SK-N-SH (cell line): Measurements from ENCODE around the gene VGLL4. TPM values are rescaled to one million over a fixed set of nuclear protein-coding genes. Genes with fewer than 3 reads are reported as not detected.

Experiments
- CTCF ChIA-PET: fragments of 300-600, 350-600 bp; formaldehyde crosslinking; extraction: SDS; loops from one replicate; lab custom pipeline; 2021; lab: Yijun Ruan, JAX
- POLR2A ChIA-PET: fragments of 350-600 bp; sonication (Branson Sonifier 250); formaldehyde crosslinking; extraction: SDS; loops from one replicate; lab custom pipeline; 2020; ENCODE audit warnings: antibody characterized with exemption, inconsistent platforms; lab: Yijun Ruan, JAX
- DNase-seq: peaks from one replicate; pipeline ENCODE4 v3.0.0; 2012
- H2AFZ ChIP-seq: fragments of 200-600 bp; sonication (generic); 2 replicates; pipeline ENCODE4 v1.8.1; 2016; ENCODE audit warnings: antibody characterized with exemption, mild to moderate bottlenecking, low read depth
- H3F3A ChIP-seq: fragments of 200-600 bp; sonication (generic); replicated peaks from 2 replicates; pipeline ENCODE3; 2016; ENCODE audit warnings: antibody characterized with exemption, mild to moderate bottlenecking; ENCODE audit not compliant: insufficient read depth
- H3K27ac ChIP-seq, 2 experiments: fragments of 200-500 bp in 1 of 2; fragments of 200-600 bp in 1 of 2; sonication (Bioruptor generic) in 1 of 2; sonication (generic), shearing (Covaris generic) in 1 of 2; 2 replicates each; pipeline versions ENCODE4 v1.5.1 to v1.6.1; 2014 to 2016; ENCODE audit warnings: low read depth in 2 of 2, inconsistent platforms in 1 of 2, low read length in 1 of 2, mild to moderate bottlenecking in 1 of 2, mixed read lengths in 1 of 2
- H3K27me3 ChIP-seq: fragments of 200-600 bp; sonication (generic), shearing (Covaris generic); 2 replicates; pipeline ENCODE4 v1.6.1; 2016; ENCODE audit warnings: mixed run types; ENCODE audit not compliant: insufficient read depth
- H3K36me3 ChIP-seq, 2 experiments: fragments of 200-500 bp in 1 of 2; fragments of 200-600 bp in 1 of 2; sonication (Bioruptor generic) in 1 of 2; sonication (generic) in 1 of 2; replicated peaks in 1 of 2; 2 replicates each; pipeline versions ENCODE3 to v1.5.1; 2014 to 2016; ENCODE audit warnings: low read length in 1 of 2, mild to moderate bottlenecking in 1 of 2; ENCODE audit not compliant: insufficient read depth in 2 of 2, control insufficient read depth in 1 of 2
- H3K4me1 ChIP-seq, 2 experiments: fragments of 200-500 bp in 1 of 2; fragments of 200-600 bp in 1 of 2; sonication (Bioruptor generic) in 1 of 2; sonication (generic), shearing (Covaris generic) in 1 of 2; 2 replicates each; pipeline versions ENCODE4 v1.5.1 to v1.6.1; 2014 to 2016; ENCODE audit warnings: low read depth in 1 of 2, low read length in 1 of 2, mixed run types in 1 of 2; ENCODE audit not compliant: insufficient read depth in 2 of 2, control insufficient read depth in 1 of 2
- H3K4me2 ChIP-seq: fragments of 200-600 bp; sonication (generic), shearing (Covaris generic); 2 replicates; pipeline ENCODE4 v1.6.1; 2017; ENCODE audit warnings: mixed run types
- H3K4me3 ChIP-seq, 2 experiments: fragments of 200-500 bp in 1 of 2; fragments of 200-600 bp in 1 of 2; sonication (Bioruptor generic) in 1 of 2; sonication (generic), shearing (Covaris generic) in 1 of 2; 2 replicates each; pipeline versions ENCODE4 v1.5.1 to v1.8.1; 2014 to 2016; ENCODE audit warnings: low read depth in 2 of 2, inconsistent platforms in 1 of 2, low read length in 1 of 2, mild to moderate bottlenecking in 1 of 2, mixed read lengths in 1 of 2, moderate library complexity in 1 of 2
- H3K79me2 ChIP-seq: fragments of 200-600 bp; sonication (generic); 2 replicates; pipeline ENCODE4 v1.8.1; 2017; ENCODE audit warnings: mild to moderate bottlenecking; ENCODE audit not compliant: insufficient read depth
- H3K9ac ChIP-seq: fragments of 200-600 bp; sonication (generic); 2 replicates; pipeline ENCODE4 v1.6.1; 2017; ENCODE audit warnings: mixed run types
- H3K9me2 ChIP-seq: fragments of 200-600 bp; sonication (generic); 2 replicates; pipeline ENCODE4 v1.6.1; 2017; ENCODE audit warnings: mixed run types
- H3K9me3 ChIP-seq: fragments of 200-600 bp; sonication (generic); 2 replicates; pipeline ENCODE4 v1.6.1; 2017; ENCODE audit warnings: mixed run types, mild to moderate bottlenecking, moderate library complexity
- H4K20me1 ChIP-seq: fragments of 200-600 bp; sonication (generic); 2 replicates; pipeline ENCODE4 v1.6.1; 2017; ENCODE audit warnings: mild to moderate bottlenecking, mixed run types; ENCODE audit not compliant: insufficient read depth
- EZH2phosphoT487 ChIP-seq: fragments of 200-600 bp; sonication (generic); IDR thresholded peaks from 2 replicates; pipeline ENCODE4 v1.6.1; 2017; ENCODE audit warnings: low read depth, mixed run types, mild to moderate bottlenecking, antibody characterized with exemption, moderate library complexity, borderline replicate concordance
- FOSL2 ChIP-seq: IDR thresholded peaks from 2 replicates; pipeline ENCODE4 v1.4.0; 2012; ENCODE audit warnings: low read depth, mild to moderate bottlenecking, moderate library complexity, borderline replicate concordance
- FOXM1 ChIP-seq: IDR thresholded peaks from 2 replicates; pipeline ENCODE4 v1.4.0; 2012; ENCODE audit warnings: low read depth, mild to moderate bottlenecking
- IRF3 ChIP-seq: fragments of 150-350 bp; IDR thresholded peaks from 2 replicates; pipeline ENCODE4 v1.6.1; 2016; ENCODE audit warnings: mild to moderate bottlenecking, low read depth, low read length
- JUND ChIP-seq: IDR thresholded peaks from 2 replicates; pipeline ENCODE4 v1.4.0; 2012
- MAX ChIP-seq: IDR thresholded peaks from 2 replicates; pipeline ENCODE4 v1.4.0; 2012; ENCODE audit warnings: low read depth
- MEF2A ChIP-seq: IDR thresholded peaks from 2 replicates; pipeline ENCODE4 v1.4.0; 2012; ENCODE audit warnings: low read depth, borderline replicate concordance
- MXI1 ChIP-seq: IDR thresholded peaks from 2 replicates; pipeline ENCODE4 v1.6.1; 2012; ENCODE audit warnings: mild to moderate bottlenecking, low read depth, low read length, improper control_type of control experiment
- NFIC ChIP-seq: IDR thresholded peaks from 2 replicates; pipeline ENCODE4 v1.4.0; 2012; ENCODE audit warnings: borderline replicate concordance
- NRF1 ChIP-seq: IDR thresholded peaks from 2 replicates; pipeline ENCODE4 v1.6.1; 2012; ENCODE audit warnings: low read depth, mild to moderate bottlenecking, low read length
- RFX5 ChIP-seq: IDR thresholded peaks from 2 replicates; pipeline ENCODE4 v1.6.1; 2012; ENCODE audit warnings: mild to moderate bottlenecking, improper control_type of control experiment, low read length
- RXRA ChIP-seq: IDR thresholded peaks from 2 replicates; pipeline ENCODE4 v1.4.0; 2012; ENCODE audit warnings: low read depth, mild to moderate bottlenecking, borderline replicate concordance
- SIN3A ChIP-seq: IDR thresholded peaks from 2 replicates; pipeline ENCODE4 v1.6.1; 2012; ENCODE audit warnings: low read depth, mild to moderate bottlenecking, low read length, moderate library complexity, borderline replicate concordance
- SMC3 ChIP-seq: IDR thresholded peaks from 2 replicates; pipeline ENCODE4 v1.6.1; 2012; ENCODE audit warnings: low read depth, low read length, improper control_type of control experiment
- WGBS: methylation state at CpG from one replicate; pipeline ENCODE4 v1.1.6; 2017; ENCODE audit warnings: low lambda C conversion rate; 5-methylcytosine and 5-hydroxymethylcytosine counted together
- polyA plus RNA-seq, 3 experiments: library from polyadenylated mRNA; depleted of rRNA; stranded (reverse); fragments of >200 nt; gene quantifications; 2 replicates each; pipeline ENCODE4 v1.2.3, GENCODE V29; 2012
- TF ChIP-seq, protein P1 (sequence below): fragments of 150-350 bp; IDR thresholded peaks from 2 replicates; pipeline ENCODE4 v1.6.1; 2017; ENCODE audit warnings: antibody characterized with exemption, low read length, low read depth, borderline replicate concordance

The VGLL4 gene
- polyA plus RNA-seq, 1 of the 3 experiments (the other 2 are of a cell fraction) = 48.9 TPM

DNA sequence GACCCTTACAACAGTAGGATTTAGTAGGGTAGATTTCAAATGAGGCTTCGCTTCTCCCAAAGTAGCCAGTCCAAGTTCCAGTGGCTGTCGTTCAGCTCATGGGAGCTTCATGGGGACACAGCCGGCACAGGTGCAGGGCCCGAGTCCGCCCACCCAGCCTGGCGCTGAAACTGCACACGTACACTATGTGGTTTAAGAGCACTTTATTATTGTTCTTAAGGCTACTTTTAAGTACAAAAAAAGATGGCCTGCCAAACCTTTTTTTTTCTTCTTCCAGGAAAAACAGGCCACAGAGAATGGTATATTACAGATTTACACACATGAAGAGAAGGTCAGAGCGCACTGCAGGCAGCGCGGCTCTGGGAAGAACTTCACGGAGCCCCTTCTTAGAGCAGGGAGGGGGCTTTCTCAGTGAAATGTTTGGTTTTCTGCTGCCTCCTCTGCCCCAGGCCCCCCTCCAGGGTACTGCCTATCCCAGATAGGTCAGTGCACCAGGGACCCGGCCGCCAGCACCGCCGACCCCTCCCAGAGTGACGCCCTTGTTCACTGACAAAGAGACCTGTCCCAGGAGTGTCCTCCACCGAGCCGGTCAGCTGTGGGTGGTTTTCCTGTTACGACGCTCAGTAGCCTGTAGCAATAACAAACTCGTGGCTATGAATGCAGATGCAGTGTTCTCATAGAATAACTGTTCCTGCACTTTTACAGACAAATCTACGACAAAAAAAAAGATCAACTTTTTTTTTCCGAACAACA is 87.7 kb downstream of the VGLL4 start:
- H3K4me3 ChIP-seq = no peak overlapping the region
- peaks cover 19 to 35% of the 10 kb centered on the region in 2 experiments; a peak in 2 of 4 replicates for H3K4me1 ChIP-seq
- H3K9ac ChIP-seq = no peak overlapping the region
- DNase-seq = no peak
- H3K79me2 ChIP-seq = peaks cover 57% of the 10 kb centered on the region
- TF ChIP-seq RXRA (no peak), SMC3 (no peak), EZH2phosphoT487 (no peak), SIN3A (no peak), RFX5 (no peak), FOSL2 (no peak), IRF3 (no peak), FOXM1 (no peak), MEF2A (no peak), NFIC (no peak), MXI1 (no peak), NRF1 (no peak), JUND (no peak), MAX (no peak)
- TF ChIP-seq, protein P1, sequence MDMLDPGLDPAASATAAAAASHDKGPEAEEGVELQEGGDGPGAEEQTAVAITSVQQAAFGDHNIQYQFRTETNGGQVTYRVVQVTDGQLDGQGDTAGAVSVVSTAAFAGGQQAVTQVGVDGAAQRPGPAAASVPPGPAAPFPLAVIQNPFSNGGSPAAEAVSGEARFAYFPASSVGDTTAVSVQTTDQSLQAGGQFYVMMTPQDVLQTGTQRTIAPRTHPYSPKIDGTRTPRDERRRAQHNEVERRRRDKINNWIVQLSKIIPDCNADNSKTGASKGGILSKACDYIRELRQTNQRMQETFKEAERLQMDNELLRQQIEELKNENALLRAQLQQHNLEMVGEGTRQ = no peak
- 96% methylated on average over 21 of the region's 23 CpGs for WGBS
- no peak overlapping the region for H3K4me2 ChIP-seq
- peaks cover 25 to 53% of the 10 kb centered on the region in 2 experiments for H3K36me3 ChIP-seq
- H2AFZ ChIP-seq = no peak overlapping the region
- no peaks in the 10 kb centered on the region for H3K27me3 ChIP-seq
- no peaks in the 10 kb centered on the region for H3K9me2 ChIP-seq
- peaks cover 30% of the 10 kb centered on the region for H3F3A ChIP-seq
- peak overlapping the region in 1 of 2 experiments; percentile 65; a peak in 1 of 4 replicates for H3K27ac ChIP-seq
- H3K9me3 ChIP-seq = no peaks in the 10 kb centered on the region
- ChIA-PET POLR2A (no interaction called here), CTCF (interaction anchor here (0.6 to 2.1 kb wide), 5 partner anchors 15 to 176 kb away, joined by 3 to 7 read pairs (median 4); no protein-coding TSS in a partner anchor)
- peaks cover 51% of the 10 kb centered on the region for H4K20me1 ChIP-seq
